Breast epithelium (tissue), 3 donors: ENCODE results near the gene RNF130.

ENCODE experiments used
- CTCF ChIP-seq, 3 donors: fragments of 450-650 bp; IDR thresholded peaks; one replicate each; pipeline ENCODE4 v1.5.1; 2016 to 2017; ENCODE audit warnings: antibody characterized with exemption in 3 of 3, mild to moderate bottlenecking in 3 of 3, moderate library complexity in 3 of 3
- POLR2A ChIP-seq: fragments of 450-650 bp; IDR thresholded peaks from one replicate; pipeline ENCODE4 v1.6.1; 2016; ENCODE audit warnings: antibody characterized with exemption, mild to moderate bottlenecking, moderate library complexity

- TF ChIP-seq CTCF (IDR thresholded peaks at IDR 0.05) (no peak), POLR2A (no peak)
Measured at GRCh38 chr5:179986328-179986727, 85.2 kb downstream of the RNF130 start.
